ENCODE data around the gene ABCF2. TPM values are rescaled to one million over a fixed set of nuclear protein-coding genes. Genes with fewer than 3 reads are reported as not detected.

The ABCF2 gene
- total and polyA plus RNA-seq, 10 donors = 9.2 to 30.0 (median 27.0) TPM

DNA sequence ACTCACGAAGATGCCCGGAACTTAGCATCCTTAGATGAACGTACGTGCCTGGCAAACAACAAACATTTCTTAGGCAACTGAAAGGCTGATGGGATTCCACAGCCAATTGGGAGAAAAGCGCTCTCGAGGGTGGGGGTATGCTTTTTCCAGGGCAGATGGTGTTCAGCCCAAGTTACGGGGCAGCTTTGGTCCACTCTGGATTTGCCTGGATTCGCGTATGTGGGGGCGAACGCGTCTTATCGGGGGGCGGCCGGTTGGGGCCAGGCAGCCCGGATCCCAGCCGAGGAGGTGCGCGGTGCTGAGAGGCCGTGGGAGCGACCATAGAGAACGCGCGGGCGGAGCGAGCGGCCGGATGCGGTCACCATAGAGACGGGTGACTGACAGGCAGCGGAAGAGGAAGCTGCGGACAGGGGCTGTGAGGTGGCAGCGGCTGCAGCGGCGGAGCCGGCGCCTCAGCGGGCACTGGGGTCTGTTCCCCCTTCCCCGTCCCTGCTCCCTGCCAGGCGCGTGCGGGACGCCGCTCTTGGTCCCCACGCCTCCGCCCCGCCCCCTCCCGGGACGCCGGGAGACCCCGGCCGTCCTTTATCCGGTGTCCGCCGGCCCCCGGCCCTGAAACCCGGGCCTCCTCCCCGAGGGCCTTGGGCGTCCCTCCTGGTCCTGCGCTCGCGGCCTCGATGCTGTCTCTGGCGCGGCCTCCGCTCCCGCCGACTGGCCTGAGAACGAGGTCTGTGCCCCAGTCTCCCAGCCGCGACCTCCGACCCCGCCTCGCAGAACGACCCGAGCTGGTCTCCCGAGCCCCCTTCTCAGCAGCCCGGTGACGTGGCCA, 5.3 kb upstream of the ABCF2 start, which contains the start of gene CHPF2:
Gene CHPF2, plus strand, starts transcription at position 393 of the 826 bp plus-strand sequence. CDS start 1,529 bp downstream, outside the sequence.
- peak within 1 kb of the TSS; percentile 77 to 97 (median 91) for H3K27ac ChIP-seq
- DNase-seq = peak; percentile 99
- no peaks in the 10 kb centered on the region for H3K9me3 ChIP-seq
- H3K4me3 ChIP-seq = peak within 1 kb of the TSS; percentile 90 to 99 (median 98)
- H3K27me3 ChIP-seq (replicated peaks in 1 of 7) = no peaks in the 10 kb centered on the region
- TF ChIP-seq POLR2A (IDR thresholded peaks at IDR 0.05) = peak in 2 of 3 donors; percentile 8 to 69
- TF ChIP-seq, protein P1, sequence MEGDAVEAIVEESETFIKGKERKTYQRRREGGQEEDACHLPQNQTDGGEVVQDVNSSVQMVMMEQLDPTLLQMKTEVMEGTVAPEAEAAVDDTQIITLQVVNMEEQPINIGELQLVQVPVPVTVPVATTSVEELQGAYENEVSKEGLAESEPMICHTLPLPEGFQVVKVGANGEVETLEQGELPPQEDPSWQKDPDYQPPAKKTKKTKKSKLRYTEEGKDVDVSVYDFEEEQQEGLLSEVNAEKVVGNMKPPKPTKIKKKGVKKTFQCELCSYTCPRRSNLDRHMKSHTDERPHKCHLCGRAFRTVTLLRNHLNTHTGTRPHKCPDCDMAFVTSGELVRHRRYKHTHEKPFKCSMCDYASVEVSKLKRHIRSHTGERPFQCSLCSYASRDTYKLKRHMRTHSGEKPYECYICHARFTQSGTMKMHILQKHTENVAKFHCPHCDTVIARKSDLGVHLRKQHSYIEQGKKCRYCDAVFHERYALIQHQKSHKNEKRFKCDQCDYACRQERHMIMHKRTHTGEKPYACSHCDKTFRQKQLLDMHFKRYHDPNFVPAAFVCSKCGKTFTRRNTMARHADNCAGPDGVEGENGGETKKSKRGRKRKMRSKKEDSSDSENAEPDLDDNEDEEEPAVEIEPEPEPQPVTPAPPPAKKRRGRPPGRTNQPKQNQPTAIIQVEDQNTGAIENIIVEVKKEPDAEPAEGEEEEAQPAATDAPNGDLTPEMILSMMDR (IDR thresholded peaks at IDR 0.05 in 8 of 11, conservative IDR thresholded peaks at IDR 0.05 in 3 of 11) = peak in 1 of 11 experiments; percentile 17
- TF ChIP-seq POLR2AphosphoS5 (IDR thresholded peaks at IDR 0.05) = peak; percentile 92 to 97 (median 95)
- H3K4me1 ChIP-seq = peaks cover 17 to 60% (median 40%) of the 10 kb centered on the region in 6 donors
- intact Hi-C loops (cut with DNase I; ENCODE audit: low total_unique reads) = no loop called here
- H3K36me3 ChIP-seq = peaks cover 0 to 35% (median 25%) of the 10 kb centered on the region in 6 donors
- 1% methylated on average over 35 to 79 of the region's 79 CpGs for WGBS, 5 donors

DNA sequence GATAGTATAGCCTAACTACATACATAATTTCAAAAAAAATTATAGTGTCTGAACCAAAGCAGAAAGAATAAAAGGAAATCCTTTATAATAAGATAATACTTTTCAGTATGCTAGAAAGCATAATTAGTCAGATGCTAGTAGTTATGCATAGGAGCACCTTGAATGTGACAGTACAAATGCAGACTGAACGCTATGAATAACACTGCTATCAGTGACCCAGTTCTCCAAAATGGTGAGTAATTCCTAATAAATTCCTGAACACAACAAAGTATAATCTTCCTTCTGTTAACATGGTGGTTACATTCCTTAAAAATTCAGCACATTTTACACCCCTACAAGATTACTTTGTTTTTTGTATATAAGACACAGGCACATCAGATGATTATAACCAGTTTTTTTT, 4.1 kb upstream of the ABCF2 start:
- Histone ChIP-seq H3K9me3 (no peaks in the 10 kb centered on the region), H3K4me1 (peaks cover 21 to 66% (median 46%) of the 10 kb centered on the region in 6 donors), H3K4me3 (no peak overlapping the region), H3K27me3 (replicated peaks in 1 of 7) (no peaks in the 10 kb centered on the region), H3K27ac (no peak overlapping the region), H3K36me3 (peaks cover 0 to 22% (median 13%) of the 10 kb centered on the region in 6 donors)
- WGBS, 5 donors = 77 to 98% (median 82%) methylated on average over 1 of the region's 1 CpG
- TF ChIP-seq POLR2A (IDR thresholded peaks at IDR 0.05) (no peak), POLR2AphosphoS5 (IDR thresholded peaks at IDR 0.05) (no peak)
- TF ChIP-seq, protein P1 (IDR thresholded peaks at IDR 0.05 in 8 of 11, conservative IDR thresholded peaks at IDR 0.05 in 3 of 11) = no peak
- no peak for DNase-seq
- intact Hi-C loops (cut with DNase I; ENCODE audit: low total_unique reads) = no loop called here

DNA sequence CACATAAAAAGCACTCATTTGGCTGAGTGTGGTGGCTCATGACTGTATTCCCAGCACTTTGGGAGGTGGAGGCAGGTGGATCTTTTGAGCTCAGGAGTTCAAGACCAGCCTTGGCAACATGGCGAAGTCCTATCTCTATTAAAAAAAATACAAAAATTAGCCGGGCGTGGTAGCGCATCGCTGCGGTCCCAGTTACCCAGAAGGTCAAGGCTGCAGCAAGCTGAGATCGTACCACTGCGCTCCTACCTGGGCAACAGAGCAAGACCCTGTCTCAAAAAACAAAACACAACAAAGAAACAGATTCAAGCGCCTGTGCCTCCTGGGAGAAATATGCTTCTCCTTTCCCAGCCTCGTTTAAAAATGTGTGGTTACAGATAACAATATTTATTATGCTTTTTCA, 2.2 kb upstream of the ABCF2 start:
- Histone ChIP-seq H3K4me3 (no peak overlapping the region), H3K36me3 (peaks cover 0 to 15% (median 6%) of the 10 kb centered on the region in 6 donors), H3K27ac (no peak overlapping the region), H3K9me3 (no peaks in the 10 kb centered on the region), H3K4me1 (peaks cover 28 to 64% (median 47%) of the 10 kb centered on the region in 6 donors), H3K27me3 (replicated peaks in 1 of 7) (no peaks in the 10 kb centered on the region)
- WGBS, 5 donors = 87 to 92% (median 89%) methylated on average over 10 of the region's 10 CpGs
- intact Hi-C loops (cut with DNase I; ENCODE audit: low total_unique reads) = no loop called here
- peak; percentile 41 for DNase-seq
- TF ChIP-seq POLR2AphosphoS5 (IDR thresholded peaks at IDR 0.05) = no peak
- TF ChIP-seq, protein P1 (IDR thresholded peaks at IDR 0.05 in 8 of 11, conservative IDR thresholded peaks at IDR 0.05 in 3 of 11) = no peak
- TF ChIP-seq POLR2A (IDR thresholded peaks at IDR 0.05) = no peak

Measured in spleen (tissue), 11 donors.